Kidney epithelial cell (primary cell): Measurements from ENCODE around the gene SLC4A2. TPM values are rescaled to one million over a fixed set of nuclear protein-coding genes. Genes with fewer than 3 reads are reported as not detected.

Experiments used
- DNase-seq: peaks from one replicate; pipeline ENCODE4 v3.0.0-alpha.2; 2010; ENCODE audit warnings: low read depth
- H3K27me3 ChIP-seq: 2 replicates; pipeline ENCODE4 v1.6.0; 2011; ENCODE audit warnings: low read length; ENCODE audit not compliant: control insufficient read depth, insufficient read depth
- H3K36me3 ChIP-seq: 2 replicates; pipeline ENCODE4 v1.5.1; 2011; ENCODE audit warnings: low read length; ENCODE audit not compliant: control insufficient read depth, insufficient read depth
- H3K4me3 ChIP-seq: 2 replicates; pipeline ENCODE4 v1.5.1; 2011; ENCODE audit warnings: low read depth, mild to moderate bottlenecking, control low read depth, low read length
- total RNA-seq: library from RNA; depleted of rRNA; stranded (reverse); fragments of >200 nt; gene quantifications from 2 replicates; pipeline ENCODE4 v1.2.3, GENCODE V29; 2015
- TF ChIP-seq, protein P1 (sequence below): IDR thresholded peaks from 2 replicates; pipeline ENCODE4 v1.5.1; 2011; ENCODE audit warnings: mild to moderate bottlenecking, moderate library complexity, low read length, control low read depth, inconsistent platforms; ENCODE audit not compliant: insufficient read depth, poor library complexity, severe bottlenecking

The SLC4A2 gene
- total RNA-seq, 1 donor from 2014 or later, result 166 TPM

DNA sequence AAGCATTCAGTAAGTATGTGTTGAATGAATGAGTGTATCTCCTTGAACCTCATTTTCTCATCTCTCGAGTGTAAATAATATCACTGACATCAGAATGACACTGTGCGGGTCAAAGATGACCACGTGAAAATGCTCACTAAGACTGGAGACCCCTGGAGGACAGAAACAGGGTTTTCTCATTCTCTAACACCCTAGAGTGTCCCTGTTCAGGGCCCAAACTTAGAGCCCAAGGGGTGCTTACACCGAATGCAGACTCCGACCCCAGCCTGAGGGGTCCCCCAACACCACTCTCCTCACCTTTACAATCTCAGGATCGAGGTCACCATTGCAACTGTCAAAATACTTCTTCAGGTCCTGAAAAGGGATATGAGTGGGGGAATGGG is 3.1 kb upstream of the SLC4A2 start:
- TF ChIP-seq, protein P1, sequence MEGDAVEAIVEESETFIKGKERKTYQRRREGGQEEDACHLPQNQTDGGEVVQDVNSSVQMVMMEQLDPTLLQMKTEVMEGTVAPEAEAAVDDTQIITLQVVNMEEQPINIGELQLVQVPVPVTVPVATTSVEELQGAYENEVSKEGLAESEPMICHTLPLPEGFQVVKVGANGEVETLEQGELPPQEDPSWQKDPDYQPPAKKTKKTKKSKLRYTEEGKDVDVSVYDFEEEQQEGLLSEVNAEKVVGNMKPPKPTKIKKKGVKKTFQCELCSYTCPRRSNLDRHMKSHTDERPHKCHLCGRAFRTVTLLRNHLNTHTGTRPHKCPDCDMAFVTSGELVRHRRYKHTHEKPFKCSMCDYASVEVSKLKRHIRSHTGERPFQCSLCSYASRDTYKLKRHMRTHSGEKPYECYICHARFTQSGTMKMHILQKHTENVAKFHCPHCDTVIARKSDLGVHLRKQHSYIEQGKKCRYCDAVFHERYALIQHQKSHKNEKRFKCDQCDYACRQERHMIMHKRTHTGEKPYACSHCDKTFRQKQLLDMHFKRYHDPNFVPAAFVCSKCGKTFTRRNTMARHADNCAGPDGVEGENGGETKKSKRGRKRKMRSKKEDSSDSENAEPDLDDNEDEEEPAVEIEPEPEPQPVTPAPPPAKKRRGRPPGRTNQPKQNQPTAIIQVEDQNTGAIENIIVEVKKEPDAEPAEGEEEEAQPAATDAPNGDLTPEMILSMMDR, result no peak
- DNase-seq, result no peak
- Histone ChIP-seq H3K27me3 (peaks cover under 1% of the 10 kb centered on the region), H3K4me3 (no peak overlapping the region), H3K36me3 (no peaks in the 10 kb centered on the region)

DNA sequence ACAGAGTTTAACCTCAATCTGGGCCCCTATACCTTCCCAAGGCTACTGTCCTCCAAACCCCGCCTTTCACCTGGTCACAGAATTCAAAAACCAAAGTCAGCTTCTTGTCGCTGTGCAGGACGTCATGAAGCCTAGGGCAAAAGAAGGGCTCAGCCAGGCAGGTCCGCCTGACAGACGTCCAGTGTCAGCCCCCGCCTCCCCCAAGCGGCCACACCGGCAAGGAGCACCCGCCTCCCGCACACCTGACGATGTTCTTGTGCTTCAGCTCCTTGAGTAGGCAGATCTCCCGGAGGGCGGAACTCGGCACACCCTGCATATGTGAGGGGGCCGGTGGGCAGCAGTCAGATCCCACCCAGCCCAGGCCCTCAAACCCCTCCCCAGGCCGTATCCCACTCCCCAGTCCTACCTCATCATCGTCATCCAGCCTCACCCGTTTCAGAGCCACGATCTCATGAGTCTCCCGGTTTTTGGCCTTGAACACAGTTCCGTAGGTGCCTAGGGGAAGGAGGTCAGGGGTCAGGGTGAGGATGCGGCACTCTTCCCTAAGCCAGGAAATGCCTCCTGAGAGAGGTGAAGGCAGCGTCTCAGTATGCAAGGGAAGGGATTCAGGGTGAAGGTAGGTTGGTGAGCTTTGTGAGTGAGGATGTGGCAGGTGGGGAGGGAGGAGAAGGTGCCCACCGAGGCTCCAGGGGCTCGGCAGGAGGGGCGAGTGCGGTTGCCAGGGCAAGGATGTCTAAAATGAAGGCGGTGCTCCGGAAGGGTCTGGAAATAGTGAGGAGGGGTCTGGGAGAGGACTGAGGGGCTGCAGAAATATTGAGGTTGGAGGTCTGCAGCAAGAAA is 2.5 kb upstream of the SLC4A2 start:
- H3K27me3 ChIP-seq, result no peaks in the 10 kb centered on the region
- DNase-seq, result no peak
- peak overlapping the region; percentile 71 for H3K4me3 ChIP-seq
- H3K36me3 ChIP-seq, result no peaks in the 10 kb centered on the region
- TF ChIP-seq, protein P1, result peak; percentile 26

DNA sequence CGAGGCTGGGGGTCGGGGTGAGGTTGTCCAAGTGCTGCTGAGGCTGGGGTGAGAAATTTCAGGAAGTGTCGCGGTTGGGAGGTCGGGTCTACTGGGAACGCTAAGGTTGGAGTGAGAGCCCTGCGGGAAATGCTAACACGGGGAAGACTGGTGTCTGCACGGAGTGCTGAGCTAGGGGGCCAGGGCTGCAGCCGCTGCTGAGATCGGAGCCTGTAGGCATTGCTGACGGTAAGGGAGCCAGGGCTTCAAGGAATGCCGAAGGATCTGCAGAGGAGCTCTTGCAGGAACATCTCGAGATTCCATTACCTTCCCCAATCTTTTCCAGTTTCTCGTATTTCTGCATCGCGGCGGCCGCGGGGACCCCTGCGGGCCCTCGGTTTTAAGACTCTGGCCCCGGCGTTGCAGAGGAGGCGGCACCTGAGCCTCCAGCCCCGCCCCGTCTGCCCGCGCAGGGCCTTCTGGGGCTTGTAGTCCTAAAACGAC is 1.8 kb upstream of the SLC4A2 start, which contains the start of gene CDK5:
Gene CDK5 (minus strand): TSS at position 392 of the 483 bp plus-strand sequence. CDS start 49 bp downstream, at position 343.
- Histone ChIP-seq H3K36me3 (no peaks in the 10 kb centered on the region), H3K27me3 (no peaks in the 10 kb centered on the region), H3K4me3 (peak within 1 kb of the TSS; percentile 71)
- no peak for DNase-seq
- TF ChIP-seq, protein P1, result no peak

DNA sequence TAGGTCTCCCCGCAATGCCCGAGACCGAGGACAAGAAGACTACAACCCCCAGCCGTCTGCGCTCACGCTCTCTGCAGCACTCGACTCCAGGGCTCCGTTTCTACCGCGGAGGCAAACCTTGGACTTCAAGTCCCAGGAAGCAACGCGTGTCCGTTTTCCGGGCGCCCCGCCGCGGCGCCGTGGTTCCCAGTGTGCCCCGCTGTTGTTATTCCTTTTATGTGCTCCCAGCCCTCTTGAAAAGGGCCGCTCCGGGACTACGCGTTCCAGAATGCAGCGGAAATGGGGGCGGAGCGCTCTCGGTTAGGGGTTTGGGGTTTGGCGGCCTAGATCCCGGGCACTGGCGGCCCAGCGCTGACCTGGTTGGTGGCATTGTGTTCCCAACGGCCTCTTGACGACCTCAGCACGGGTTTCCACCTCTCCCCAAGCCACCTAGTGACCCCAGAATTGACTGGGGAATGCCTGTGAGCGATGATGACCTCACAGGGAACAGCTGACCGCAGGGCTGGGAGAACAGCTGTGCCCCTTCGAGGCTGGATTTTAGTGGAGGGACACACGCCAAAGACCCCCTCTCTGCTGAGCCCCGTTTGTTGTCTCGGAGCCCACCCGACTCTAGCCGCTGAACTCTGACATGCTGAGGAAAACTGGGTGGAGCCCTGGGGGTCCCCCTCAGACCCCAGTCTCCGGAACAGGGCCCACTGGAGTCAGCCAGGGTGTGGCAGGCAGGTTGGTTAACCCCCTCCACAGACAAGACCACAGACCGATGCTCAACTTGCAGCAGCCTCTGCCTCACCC is 1.2 kb upstream of the SLC4A2 start:
- Histone ChIP-seq H3K27me3 (no peaks in the 10 kb centered on the region), H3K36me3 (no peaks in the 10 kb centered on the region), H3K4me3 (peak overlapping the region; percentile 26)
- TF ChIP-seq, protein P1, result no peak
- DNase-seq, result peak; percentile 99

DNA sequence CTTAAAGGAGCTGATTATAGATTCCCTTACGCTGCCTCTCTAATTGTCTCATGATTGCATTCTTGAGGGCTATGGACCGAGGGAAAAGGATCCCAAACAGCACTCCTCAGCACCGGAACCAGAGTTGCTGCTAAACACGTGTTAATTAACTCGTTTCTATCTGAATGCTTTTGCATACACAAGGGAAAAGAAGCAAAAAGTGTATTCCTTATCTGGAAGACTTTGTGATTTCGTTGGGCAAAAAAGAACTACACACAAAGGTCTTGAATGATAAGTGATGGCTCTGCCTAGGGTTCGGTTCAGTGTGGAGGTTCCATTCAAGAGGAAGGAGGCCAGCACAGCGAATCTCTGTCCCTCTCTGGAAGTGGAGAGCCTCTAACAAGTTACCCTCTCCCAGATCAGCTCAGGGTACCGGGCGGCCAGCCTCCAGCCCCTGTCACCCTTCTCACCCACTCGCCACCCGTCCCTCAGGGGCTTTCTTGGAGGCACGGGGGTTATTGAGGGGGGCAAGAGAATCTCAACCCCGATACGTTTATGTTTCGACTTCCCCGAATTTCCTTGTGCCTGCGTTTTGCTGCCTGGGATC is 515 bp upstream of the SLC4A2 start:
- no peaks in the 10 kb centered on the region for H3K27me3 ChIP-seq
- TF ChIP-seq, protein P1, result no peak
- no peaks in the 10 kb centered on the region for H3K36me3 ChIP-seq
- no peak for DNase-seq
- peak overlapping the region; percentile 79 for H3K4me3 ChIP-seq
